HepG2 (cell line): Measurements from ENCODE around the gene SLC6A6. TPM values are rescaled to one million over a fixed set of nuclear protein-coding genes. Genes with fewer than 3 reads are reported as not detected.

Source experiments
- ATAC-seq: fragments of 200-7000 bp; cut with Tn5 transposase; 3 replicates; pipeline ENCODE4 v1.9.1; 2020; ENCODE audit warnings: mild to moderate bottlenecking, moderate library complexity
- BruUV-seq: library from RNA; stranded (reverse); fragments of 400-500 nt; replicated peaks from 2 replicates; lab custom pipeline; 2021; lab: Mats Ljungman, UMichigan
- CTCF ChIA-PET: fragments of 300-600 bp; formaldehyde crosslinking; extraction: SDS; loops from one replicate; lab custom pipeline; 2021; ENCODE audit warnings: low total read pairs, inconsistent platforms, low intra/inter-chr PET ratio; lab: Yijun Ruan, JAX
- POLR2A ChIA-PET: fragments of 350-600 bp; sonication (Branson Sonifier 250); formaldehyde crosslinking; loops from one replicate; lab custom pipeline; 2020; ENCODE audit warnings: antibody characterized with exemption, inconsistent platforms; lab: Yijun Ruan, JAX
- DNase-seq: peaks from one replicate; pipeline ENCODE4 v3.0.0-alpha.2; 2015; ENCODE audit warnings: low spot score
- FAIRE-seq: peaks from 3 replicates; lab custom pipeline; 2011; peaks lifted over from hg19 to GRCh38; lab: Jason Lieb, UNC
- H2AFZ ChIP-seq: one replicate; pipeline ENCODE4 v1.6.1; 2011; ENCODE audit warnings: low read length, inconsistent platforms
- H3K27ac ChIP-seq: fragments of 300-600 bp; 3 replicates; pipeline ENCODE4 v1.8.0; 2011; ENCODE audit warnings: mixed run types, mild to moderate bottlenecking, mixed read lengths, low read length, inconsistent platforms; ENCODE audit not compliant: insufficient read depth; ENCODE audit errors: extremely low read length
- H3K27me3 ChIP-seq, 2 experiments: fragments of 200-600 bp in 1 of 2; 2 replicates in 1 of 2; 3 replicates in 1 of 2; pipeline versions ENCODE4 v1.6.0 to v1.8.0; 2011; ENCODE audit warnings: low read length in 2 of 2, mild to moderate bottlenecking in 2 of 2, moderate library complexity in 2 of 2, inconsistent platforms in 1 of 2; ENCODE audit not compliant: insufficient read depth in 2 of 2, control insufficient read depth in 1 of 2
- H3K36me3 ChIP-seq, 2 experiments: fragments of 200-600 bp in 1 of 2; replicated peaks in 1 of 2; 2 replicates in 1 of 2; 3 replicates in 1 of 2; pipeline versions ENCODE4 v1.5.1 to v1.8.0; 2011; ENCODE audit warnings: low read length in 2 of 2, inconsistent platforms in 1 of 2; ENCODE audit not compliant: insufficient read depth in 2 of 2, control insufficient read depth in 1 of 2
- H3K4me1 ChIP-seq: 2 replicates; pipeline ENCODE4 v1.5.1; 2012; ENCODE audit warnings: low read length, inconsistent platforms; ENCODE audit not compliant: insufficient read depth
- H3K4me2 ChIP-seq: 2 replicates; pipeline ENCODE4 v1.6.0; 2011; ENCODE audit warnings: low read depth, low read length, inconsistent platforms
- H3K4me3 ChIP-seq, 3 experiments: fragments of 200-600 bp in 1 of 3; sonication (generic), shearing (Covaris generic) in 1 of 3; replicated peaks in 1 of 3; 2 replicates each; pipeline ENCODE4 v1.5.1; 2011 to 2016; ENCODE audit warnings: low read length in 3 of 3, inconsistent platforms in 2 of 3, low read depth in 2 of 3, mild to moderate bottlenecking in 2 of 3, control low read depth in 1 of 3, mixed read lengths in 1 of 3; ENCODE audit not compliant: insufficient read depth in 1 of 3
- H3K79me2 ChIP-seq: one replicate; pipeline ENCODE4 v1.6.1; 2011; ENCODE audit warnings: low read length, inconsistent platforms; ENCODE audit not compliant: insufficient read depth
- H3K9ac ChIP-seq: 2 replicates; pipeline ENCODE4 v1.6.0; 2011; ENCODE audit warnings: mild to moderate bottlenecking, low read depth, low read length, inconsistent platforms; ENCODE audit not compliant: insufficient read depth
- H3K9me3 ChIP-seq: 2 replicates; pipeline ENCODE4 v1.5.1; 2012; ENCODE audit warnings: mild to moderate bottlenecking, low read length
- H4K20me1 ChIP-seq: 2 replicates; pipeline ENCODE4 v1.6.0; 2011; ENCODE audit warnings: inconsistent platforms, mild to moderate bottlenecking, low read length, moderate library complexity; ENCODE audit not compliant: insufficient read depth
- ATF7 ChIP-seq, 2 experiments: fragments of 450-650 bp in 1 of 2; sonication (generic) in 1 of 2; formaldehyde crosslinking in 1 of 2; IDR thresholded peaks; 2 replicates each; pipeline versions ENCODE4 v1.4.0 to v1.6.1; 2016 to 2020; ENCODE audit warnings: antibody characterized with exemption in 1 of 2, mild to moderate bottlenecking in 1 of 2, missing genetic modification reagents in 1 of 2
- JUNB ChIP-seq: sonication (generic); formaldehyde crosslinking; IDR thresholded peaks from 2 replicates; pipeline ENCODE4 v1.8.0; 2022; ENCODE audit warnings: missing genetic modification reagents, mild to moderate bottlenecking, borderline replicate concordance
- NCOA1 ChIP-seq: sonication (generic); formaldehyde crosslinking; IDR thresholded peaks from 2 replicates; pipeline ENCODE4 v1.9.0; 2021; ENCODE audit warnings: missing genetic modification reagents
- NR0B2 ChIP-seq: sonication (generic); formaldehyde crosslinking; IDR thresholded peaks from 2 replicates; pipeline ENCODE4 v1.4.0; 2020; ENCODE audit warnings: mild to moderate bottlenecking, missing genetic modification reagents
- REST ChIP-seq, 2 experiments: IDR thresholded peaks; 2 replicates each; pipeline ENCODE4 v1.6.1; 2011 to 2012; ENCODE audit warnings: low read length in 2 of 2, borderline replicate concordance in 1 of 2, low read depth in 1 of 2, mild to moderate bottlenecking in 1 of 2, moderate library complexity in 1 of 2
- SAP130 ChIP-seq: IDR thresholded peaks from 2 replicates; pipeline ENCODE4 v1.6.1; 2016; ENCODE audit warnings: low read depth
- STAT5B ChIP-seq: sonication (generic); formaldehyde crosslinking; IDR thresholded peaks from 2 replicates; pipeline ENCODE4 v1.4.0; 2020; ENCODE audit warnings: missing genetic modification reagents
- TRAFD1 ChIP-seq: sonication (generic); formaldehyde crosslinking; IDR thresholded peaks from 2 replicates; pipeline ENCODE4 v1.5.1; 2020; ENCODE audit warnings: missing genetic modification reagents, mild to moderate bottlenecking, borderline replicate concordance
- ZFP36L2 ChIP-seq: sonication (generic); formaldehyde crosslinking; IDR thresholded peaks from 2 replicates; pipeline ENCODE4 v1.4.0; 2020; ENCODE audit warnings: missing genetic modification reagents
- ZMYM2 ChIP-seq: sonication (generic); formaldehyde crosslinking; IDR thresholded peaks from 2 replicates; pipeline ENCODE4 v1.8.0; 2022; ENCODE audit warnings: mild to moderate bottlenecking, missing genetic modification reagents
- ZNF558 ChIP-seq: sonication (generic); formaldehyde crosslinking; IDR thresholded peaks from 2 replicates; pipeline ENCODE4 v1.9.0; 2022; ENCODE audit warnings: mild to moderate bottlenecking, missing genetic modification reagents, borderline replicate concordance
- ZUFSP ChIP-seq: sonication (generic); formaldehyde crosslinking; IDR thresholded peaks from 2 replicates; pipeline ENCODE4 v1.9.0; 2021; ENCODE audit warnings: missing genetic modification reagents, mild to moderate bottlenecking, borderline replicate concordance
- WGBS: methylation state at CpG from one replicate; pipeline ENCODE4 v1.1.6; 2017; ENCODE audit warnings: low lambda C conversion rate; 5-methylcytosine and 5-hydroxymethylcytosine counted together
- in situ Hi-C: cut with HindIII; loops from 2 replicates; pipeline ENCODE4 v1.10.0; 2017; ENCODE audit warnings: low pct_unique_long_range_greater_than_20kb; ENCODE audit not compliant: extremely low pct_ligation_motif_present
- intact Hi-C: fragments of 100-400 bp; cut with micrococcal nuclease; formaldehyde crosslinking; loops from one replicate; pipeline ENCODE4 v1.10.0; 2022; ENCODE audit not compliant: unreplicated experiment
- polyA plus RNA-seq, 8 experiments: library from polyadenylated mRNA; depleted of rRNA in 3 of 8; stranded (reverse) in 7 of 8; unstranded in 1 of 8; fragments of >200 nt; fragmentation: Illumina TruSeq in 4 of 8; extraction: Trizol in 4 of 8; gene quantifications; 2 replicates each; pipeline versions ENCODE4 v1.2.1 to v1.2.3, GENCODE V29; 2011 to 2016; ENCODE audit warnings: low read depth in 4 of 8, missing spikeins in 1 of 8, mixed read lengths in 1 of 8; ENCODE audit not compliant: insufficient read depth in 1 of 8
- total RNA-seq, 5 experiments: library from RNA; depleted of rRNA; stranded (reverse); fragments of >200 nt; fragmentation: Illumina TruSeq; extraction: Trizol; gene quantifications; 2 replicates each; pipeline ENCODE4 v1.2.3, GENCODE V29; 2016; ENCODE audit warnings: low read depth in 1 of 5

SLC6A6 gene
- total and polyA plus RNA-seq, 2 of the 13 experiments (the other 11 are each of a cell fraction or from before 2014, with no cell fraction given) = 14.1 to 20.7 TPM

- TF ChIP-seq NR0B2 (no peak), JUNB (no peak), NCOA1 (CRISPR knock-in tag) (no peak), ZMYM2 (no peak), ATF7 (IDR thresholded peaks at IDR 0.05) (no peak), ATF7 (CRISPR knock-in tag; IDR thresholded peaks at IDR 0.05) (no peak), ZUFSP (CRISPR knock-in tag) (no peak), STAT5B (no peak), ZFP36L2 (CRISPR knock-in tag) (no peak), ZNF558 (CRISPR knock-in tag) (no peak), SAP130 (CRISPR knock-in tag) (no peak)
- TF ChIP-seq, all 625 proteins: peak for 0
Measured at GRCh38 chr3:14512281-14512941, 110.0 kb downstream of the SLC6A6 start (continued).

- H3K9me3 ChIP-seq = no peaks in the 10 kb centered on the region
- 46% methylated on average over 7 of the region's 9 CpGs for WGBS
- FAIRE-seq (no peak), ATAC-seq (no peak), DNase-seq (no peak)
- no peak overlapping the region for H3K4me2 ChIP-seq
- no peaks in the 10 kb centered on the region for H3K4me1 ChIP-seq
- no TSS peak for BruUV-seq
- H4K20me1 ChIP-seq = no peaks in the 10 kb centered on the region
- ChIA-PET POLR2A (no interaction called here), CTCF (no interaction called here)
- TF ChIP-seq REST (IDR thresholded peaks at IDR 0.05; ENCODE audit: borderline replicate concordance in 1 of 2, low read depth in 1 of 2, low read length in 2 of 2) (no peak), TRAFD1 (CRISPR knock-in tag) (no peak)
- in situ Hi-C loops = loop anchor here (5.0 kb wide), 1 partner anchor 34 kb away; no protein-coding TSS in a partner anchor
- H3K27ac ChIP-seq = no peak overlapping the region
- intact Hi-C loops = no loop called here
- no peak overlapping the region for H3K4me3 ChIP-seq
- no peaks in the 10 kb centered on the region for H3K36me3 ChIP-seq
- H3K9ac ChIP-seq = no peak overlapping the region
- H3K79me2 ChIP-seq = no peaks in the 10 kb centered on the region
- peaks cover 4 to 20% of the 10 kb centered on the region in 2 experiments; a peak in 3 of 5 replicates for H3K27me3 ChIP-seq
- no peak overlapping the region for H2AFZ ChIP-seq
Measured at GRCh38 chr3:14512942-14513327, 110.5 kb downstream of the SLC6A6 start.
